ENCODE results near the gene DACH1.

DACH1 gene

DNA sequence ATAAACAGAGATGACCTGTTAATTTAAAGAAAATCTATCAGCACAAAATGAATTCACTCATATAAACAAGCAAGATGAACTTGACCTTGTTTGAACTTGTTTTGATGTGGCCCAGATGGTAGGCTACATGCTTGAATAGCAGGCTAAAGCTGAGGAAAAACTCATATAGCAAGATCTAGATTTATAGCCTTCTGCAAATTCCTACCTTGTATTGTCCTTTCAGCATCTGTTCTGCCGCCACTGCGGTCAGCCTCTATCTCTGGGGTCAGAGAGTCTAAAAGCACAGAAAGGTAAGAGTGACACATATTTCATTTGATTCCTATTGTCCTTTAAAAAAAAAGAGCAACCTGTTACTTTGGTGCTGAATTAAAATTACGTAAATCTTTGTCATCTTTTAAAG is 392.1 kb downstream of the DACH1 start:
- DNase-seq, result no peak

- no peak for DNase-seq
Measured at GRCh38 chr13:71469626-71470025, 397.4 kb downstream of the DACH1 start.

- DNase-seq, result no peak
Measured at GRCh38 chr13:71464686-71465085, 402.3 kb downstream of the DACH1 start.

GRCh38 chr13:71461892-71462291 is 405.1 kb downstream of the DACH1 start:
- DNase-seq, result no peak

GRCh38 chr13:71460211-71460610 is 406.8 kb downstream of the DACH1 start:
- DNase-seq, result no peak

GRCh38 chr13:71459708-71460107 is 407.3 kb downstream of the DACH1 start:
- no peak for DNase-seq

GRCh38 chr13:71457645-71458044 is 409.4 kb downstream of the DACH1 start:
- DNase-seq, result no peak

- DNase-seq, result no peak
Measured at GRCh38 chr13:71456136-71456535, 410.9 kb downstream of the DACH1 start.

- DNase-seq, result no peak
Measured at GRCh38 chr13:71454509-71454908, 412.5 kb downstream of the DACH1 start.

DNA sequence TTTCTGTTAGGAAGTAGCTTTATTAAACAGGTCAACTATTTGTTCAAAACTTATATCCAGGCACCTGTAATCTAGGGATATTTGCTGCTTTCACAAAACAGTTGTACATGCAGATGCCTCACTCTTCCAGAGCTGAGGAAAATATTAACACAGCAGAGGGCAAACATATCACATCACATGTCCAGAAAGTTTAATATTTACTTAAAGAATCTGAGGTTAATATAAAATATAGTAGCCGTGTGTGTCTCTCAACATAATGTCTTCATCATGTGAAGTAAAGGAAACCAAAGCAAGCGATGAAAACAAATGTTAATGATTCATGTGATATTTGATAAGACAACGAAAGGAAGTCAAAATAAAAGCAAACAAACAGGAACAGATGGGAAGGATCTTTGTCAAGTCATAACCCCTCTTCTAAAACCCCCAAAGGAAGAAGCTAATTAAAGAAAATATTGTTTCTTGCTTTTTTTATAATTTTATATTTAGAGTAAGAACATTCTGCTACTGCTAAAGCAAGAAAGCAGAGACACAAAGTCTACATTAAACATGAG is 418.8 kb downstream of the DACH1 start:
- no peak for DNase-seq

DNA sequence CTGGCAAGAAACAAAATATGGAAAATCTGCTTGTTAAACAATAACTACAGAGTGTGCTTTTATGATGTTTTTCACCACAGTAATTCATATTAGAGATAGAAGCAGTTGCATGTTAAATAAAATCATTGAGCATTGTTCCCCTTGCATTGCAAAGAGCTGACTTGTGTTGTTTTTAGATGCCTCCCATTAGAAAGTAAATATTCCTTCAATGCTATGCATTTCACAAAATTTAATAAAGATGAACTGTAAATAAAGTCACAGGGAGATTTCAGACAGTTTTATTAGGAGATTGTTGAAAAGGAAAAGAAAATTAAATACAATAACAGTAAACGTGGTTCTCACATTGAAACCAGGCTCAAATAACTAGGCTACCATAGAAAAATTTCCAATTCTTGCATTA is 429.3 kb downstream of the DACH1 start:
- no peak for DNase-seq

DNA sequence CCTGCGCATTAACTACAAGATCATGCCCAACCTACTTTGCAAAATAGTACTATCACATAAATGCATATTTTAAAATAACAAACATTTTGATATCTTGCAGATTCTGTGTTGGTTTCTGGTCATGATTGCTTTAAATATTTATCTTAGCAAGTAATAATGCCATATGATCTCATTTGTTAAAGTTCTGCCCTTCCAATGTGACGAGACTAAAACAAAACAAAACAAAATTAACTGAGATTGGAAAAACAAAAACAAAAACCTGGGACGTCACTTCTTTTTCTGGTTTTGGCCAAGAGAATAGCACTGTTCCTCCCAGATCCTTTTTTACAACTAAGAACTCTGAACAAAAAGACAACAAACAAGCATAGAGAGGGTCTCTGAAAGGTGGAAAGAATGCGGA is 436.3 kb downstream of the DACH1 start:
- DNase-seq, result no peak

GRCh38 chr13:71417205-71417604 is 449.8 kb downstream of the DACH1 start:
- no peak for DNase-seq

- DNase-seq, result no peak
Measured at GRCh38 chr13:71412231-71412630, 454.8 kb downstream of the DACH1 start.

DNA sequence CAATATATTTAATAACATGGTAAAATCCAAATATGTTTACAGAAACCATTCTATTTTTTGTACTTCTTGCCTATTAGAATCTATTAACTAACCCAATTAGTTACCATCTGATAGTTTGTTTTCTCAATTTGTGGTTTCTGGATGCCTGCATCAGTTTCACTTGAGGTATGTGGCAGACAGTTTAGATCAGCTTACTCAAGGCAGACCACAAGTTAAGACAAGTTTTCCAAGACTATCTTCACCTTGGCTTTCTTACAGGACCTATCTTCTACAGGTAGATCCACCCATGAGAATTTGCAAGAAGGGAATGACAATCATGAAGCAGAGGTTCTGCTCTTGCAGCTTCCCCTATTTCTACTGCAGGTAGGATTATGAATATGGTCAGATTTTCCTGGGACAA is 458.6 kb downstream of the DACH1 start:
- no peak for DNase-seq

DNA sequence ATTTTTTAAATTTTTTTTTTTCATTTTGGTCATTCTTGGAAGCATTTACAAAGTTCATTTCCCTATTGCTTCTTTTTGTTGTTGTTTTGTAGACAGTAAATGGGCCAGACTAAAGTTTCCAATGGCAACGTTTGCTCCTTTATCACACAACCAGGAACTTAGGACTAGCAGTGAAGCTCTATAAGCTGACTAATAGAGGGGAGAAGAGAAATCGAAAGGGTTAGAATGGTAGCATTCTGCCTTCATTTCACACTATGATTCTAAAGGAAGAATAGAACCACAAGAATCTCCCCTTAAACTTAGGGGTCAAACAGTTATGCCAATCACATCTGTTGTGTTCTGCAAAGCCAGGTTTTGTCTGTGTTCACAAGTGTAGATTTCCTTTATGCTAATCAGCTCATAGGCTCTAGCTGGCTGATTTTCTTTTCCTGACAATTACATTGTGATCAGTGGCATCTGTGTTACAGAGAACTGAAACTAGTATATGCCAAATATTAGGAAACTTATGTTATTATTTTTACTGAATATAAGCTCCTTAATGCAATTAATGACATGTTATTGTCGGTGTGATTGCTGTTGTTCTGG is 467.3 kb downstream of the DACH1 start:
- no peak for DNase-seq

DNA sequence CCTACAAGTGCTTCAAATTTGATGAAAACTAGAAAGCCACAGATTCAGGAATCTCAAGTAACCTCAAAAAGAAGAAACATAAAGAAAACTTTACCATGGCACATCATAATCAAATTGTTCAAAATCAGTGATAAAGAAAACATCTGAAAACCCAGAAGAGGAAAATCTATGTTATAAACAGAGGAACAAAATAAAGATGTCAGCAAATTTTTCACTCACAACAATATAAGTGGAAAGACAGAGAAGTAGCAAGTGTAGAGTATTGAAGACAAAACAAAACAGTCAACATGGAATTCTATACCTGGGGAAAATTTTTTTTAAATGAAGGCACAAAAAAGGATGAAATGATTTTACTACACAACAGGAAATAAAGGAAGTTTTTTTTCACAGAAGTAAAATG is 470.9 kb downstream of the DACH1 start:
- no peak for DNase-seq

DNA sequence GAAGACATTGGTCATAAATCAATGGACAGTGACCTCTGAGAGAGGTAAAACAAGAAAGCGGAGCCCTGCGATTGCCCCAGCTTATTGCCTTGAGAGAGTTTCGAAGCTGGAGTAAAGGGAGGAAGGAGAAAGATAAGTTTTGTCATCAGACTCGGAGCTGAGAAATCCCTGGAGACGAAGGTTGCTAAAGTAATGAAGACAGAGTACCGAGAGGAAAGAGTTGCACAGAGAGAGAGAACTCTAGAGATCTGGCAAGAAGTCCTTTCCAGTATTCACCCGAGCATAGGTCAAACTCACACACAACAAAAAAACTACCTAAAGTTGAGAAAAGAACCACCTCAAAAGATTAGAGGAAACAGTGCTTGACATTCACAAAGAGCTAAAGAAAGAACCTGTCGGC is 472.0 kb downstream of the DACH1 start:
- DNase-seq, result no peak

GRCh38 chr13:71394176-71394575 is 472.8 kb downstream of the DACH1 start:
- DNase-seq, result no peak

Measured in NCI-H748 treated with DMSO at 0.1 percent for 48 hours (cell line).